Measurements from ENCODE around the gene SALL1.

The SALL1 gene

DNA sequence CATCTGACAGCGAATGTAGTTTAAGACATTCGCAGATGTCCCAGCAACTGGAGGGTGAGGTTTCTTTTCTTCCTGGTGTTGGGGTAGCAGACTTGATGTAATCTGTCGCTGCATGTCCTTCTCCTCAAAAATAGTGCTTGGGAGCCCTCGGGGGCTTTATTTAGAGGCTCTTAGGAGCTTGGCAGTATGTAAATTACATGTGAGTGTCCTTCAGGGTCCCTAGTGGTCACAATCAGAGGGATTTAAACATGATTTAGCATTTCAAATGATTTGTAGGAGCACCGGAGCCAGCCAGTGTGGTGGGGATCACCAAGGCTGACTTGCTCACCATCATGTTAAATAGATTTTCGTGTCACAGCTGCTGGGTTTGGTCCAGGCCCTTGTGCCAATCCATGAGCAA is 8.8 kb upstream of the SALL1 start:
- no peak for DNase-seq (ENCODE audit: low read depth, low spot score)
- no peak overlapping the region for H3K4me3 ChIP-seq (ENCODE audit: low read length)

DNA sequence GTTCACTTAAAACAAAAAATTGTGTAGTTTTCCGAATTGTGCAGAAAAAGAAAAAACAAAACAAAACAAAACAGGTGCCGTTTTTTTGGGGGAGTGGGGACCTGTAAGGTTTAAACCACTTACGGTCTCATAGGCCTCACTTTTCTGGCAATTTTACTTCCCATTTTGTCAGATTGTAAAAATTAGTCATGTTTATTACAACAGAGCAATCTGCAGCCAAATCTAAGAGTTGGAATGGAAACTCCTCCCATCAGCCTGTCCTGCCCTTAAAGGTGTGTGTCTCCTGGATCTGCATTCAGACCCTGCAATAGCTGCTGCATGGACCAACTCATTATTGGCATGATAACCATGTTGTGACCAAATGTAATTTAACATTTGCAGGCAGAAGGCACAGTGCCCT is 8.2 kb upstream of the SALL1 start:
- H3K4me3 ChIP-seq (ENCODE audit: low read length), result no peak overlapping the region
- DNase-seq (ENCODE audit: low read depth, low spot score), result no peak

DNA sequence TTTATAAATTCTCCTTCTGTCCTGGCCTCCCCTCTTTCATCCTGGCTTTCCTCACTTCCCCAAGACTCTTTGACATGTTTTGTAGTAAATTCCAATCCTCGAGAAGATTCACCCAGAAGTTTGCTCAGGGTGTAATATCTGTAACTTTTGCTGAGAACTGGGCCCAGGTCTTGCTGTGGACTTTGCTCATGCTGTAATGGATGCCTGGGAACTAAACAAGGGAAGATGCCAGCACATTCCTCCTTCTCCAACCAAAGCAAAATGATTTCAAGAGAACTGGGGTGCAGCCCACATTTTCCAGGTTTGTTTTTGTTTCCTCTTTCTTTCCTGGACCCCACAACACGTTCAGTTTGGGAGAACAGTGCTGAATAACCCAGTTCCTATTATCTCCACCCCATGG is 6.6 kb upstream of the SALL1 start:
- H3K4me3 ChIP-seq (ENCODE audit: low read length), result no peak overlapping the region
- no peak for DNase-seq (ENCODE audit: low read depth, low spot score)

DNA sequence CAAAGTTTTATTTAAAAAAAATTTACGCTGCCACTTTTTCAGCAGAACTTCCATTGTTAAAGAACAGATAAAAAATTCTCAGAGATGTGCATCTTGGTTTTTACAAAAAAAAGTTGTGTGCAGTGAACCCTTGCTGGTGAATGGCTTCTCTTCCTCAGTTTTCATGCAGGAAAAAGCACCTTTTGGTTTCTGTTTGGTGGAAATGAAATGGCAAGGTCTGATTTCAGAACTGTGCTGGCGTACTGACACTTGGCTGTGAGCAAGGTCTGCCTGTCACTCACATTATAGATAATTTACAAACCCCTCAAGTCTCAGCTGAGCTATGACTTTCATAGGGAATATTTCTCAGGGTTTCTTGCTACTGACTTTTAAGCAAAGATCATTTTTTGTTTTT is 5.7 kb upstream of the SALL1 start:
- no peak overlapping the region for H3K4me3 ChIP-seq (ENCODE audit: low read length)
- DNase-seq (ENCODE audit: low read depth, low spot score), result no peak

DNA sequence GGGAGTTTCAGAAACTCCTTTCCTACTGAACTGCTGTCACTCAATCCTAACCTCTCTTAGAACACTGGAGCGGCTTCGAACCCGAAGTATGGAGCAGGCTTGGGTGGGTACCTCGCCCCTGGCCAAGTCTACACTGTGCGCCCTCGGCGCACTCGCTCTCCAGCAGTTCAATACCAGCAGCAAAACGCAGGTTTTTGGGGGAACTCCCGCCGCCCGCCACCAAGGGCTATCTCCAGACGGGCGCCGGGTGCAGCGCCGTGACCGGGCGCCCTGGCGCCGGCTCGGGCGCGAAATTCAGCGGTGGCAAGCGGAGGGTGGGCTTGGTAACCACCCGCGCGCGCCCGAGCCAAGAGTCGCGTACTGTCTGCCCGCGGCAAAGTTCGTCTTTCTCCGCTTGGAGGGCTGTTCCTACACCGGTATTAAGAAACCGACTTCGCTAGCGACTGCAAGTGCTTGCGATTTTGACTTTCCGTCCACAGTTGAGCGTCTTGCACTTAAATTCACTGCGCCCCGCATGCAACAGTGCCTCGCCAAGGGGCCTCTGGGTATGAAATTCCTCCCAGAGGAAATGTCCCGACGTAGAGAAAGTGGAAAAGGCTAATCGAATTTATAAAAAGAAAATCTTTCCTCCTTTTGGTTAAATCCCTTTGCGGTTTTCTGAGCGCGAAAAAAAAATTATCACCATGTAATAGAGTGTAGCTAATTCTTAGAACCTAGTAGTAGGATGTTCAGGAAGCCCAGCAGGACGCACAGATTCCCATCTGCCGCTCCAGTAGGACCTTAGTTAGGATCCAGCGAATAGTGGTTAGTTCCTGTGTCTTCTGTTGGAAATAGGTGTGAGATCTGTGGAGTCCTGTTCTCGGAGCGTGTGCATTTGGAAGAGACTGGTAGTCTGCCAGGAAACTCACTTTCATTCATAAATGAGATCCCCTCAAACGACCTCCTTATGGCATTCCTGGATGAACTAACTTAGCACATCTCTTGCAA is 5.0 kb upstream of the SALL1 start:
- H3K4me3 ChIP-seq (ENCODE audit: low read length), result no peak overlapping the region
- no peak for DNase-seq (ENCODE audit: low read depth, low spot score)

DNA sequence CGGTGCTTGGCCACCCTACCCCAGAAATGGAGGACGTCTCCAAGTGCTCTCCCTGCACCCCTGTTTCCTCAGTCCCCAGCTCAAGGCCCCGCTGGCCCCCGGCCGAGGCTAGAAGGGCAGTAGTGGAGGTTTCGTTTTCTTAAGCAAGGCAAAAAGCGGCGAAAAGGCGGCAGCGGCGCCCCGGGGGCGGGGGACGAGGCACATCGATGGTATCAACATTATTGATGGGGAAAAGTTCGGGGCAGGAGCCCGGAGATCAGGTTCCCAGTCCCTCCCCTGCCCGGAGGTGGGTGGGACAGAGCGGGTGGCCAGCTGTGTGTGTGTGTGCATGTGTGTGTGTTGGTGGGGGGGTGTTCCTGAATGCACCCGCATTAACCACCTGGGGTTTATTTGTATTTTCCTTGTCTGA is 4.1 kb upstream of the SALL1 start:
- no peak overlapping the region for H3K4me3 ChIP-seq (ENCODE audit: low read length)

DNA sequence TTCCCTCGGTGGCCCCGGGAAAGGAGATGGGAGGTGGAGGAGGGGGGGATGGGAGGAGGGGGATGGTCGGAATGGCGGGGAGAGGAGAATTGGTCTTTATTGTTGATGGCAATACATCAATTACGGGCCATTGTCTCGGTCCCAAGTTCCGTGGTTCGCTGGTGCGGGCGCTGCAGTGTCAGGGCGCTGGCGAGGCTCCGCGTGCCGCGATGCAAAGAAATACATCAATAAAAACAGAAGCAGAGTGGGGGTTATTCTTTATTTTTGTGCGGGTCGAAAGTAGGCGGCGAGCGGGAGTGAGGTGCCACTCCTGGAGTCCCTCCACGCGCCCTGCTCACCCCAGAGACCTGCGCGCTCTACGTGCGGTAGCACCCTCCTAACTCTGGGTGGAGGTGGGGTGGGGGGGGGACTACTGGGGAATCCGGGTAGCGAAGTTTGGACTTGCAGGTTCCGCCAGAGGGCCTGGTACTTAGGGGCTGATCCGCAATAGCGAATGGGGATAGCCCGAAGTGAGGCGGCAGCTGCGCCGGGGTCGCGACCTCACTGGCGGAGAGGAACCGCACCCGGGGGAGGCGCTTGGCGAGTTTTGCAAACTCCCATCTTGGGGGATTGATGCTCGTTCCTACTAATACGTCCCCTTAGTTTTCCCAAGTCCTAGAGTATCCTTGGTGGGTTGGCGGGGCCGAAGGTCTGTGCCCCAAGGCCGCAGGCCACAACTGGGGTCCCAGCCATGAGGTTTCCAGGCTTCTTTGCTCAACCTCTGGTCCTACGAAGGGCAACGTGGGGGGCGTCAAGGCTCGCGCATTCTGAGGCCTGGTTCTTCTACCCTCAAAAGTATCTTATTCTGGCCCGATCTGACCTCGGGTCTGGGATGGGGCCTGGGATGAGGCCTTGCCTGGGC is 3.5 kb upstream of the SALL1 start:
- no peak overlapping the region for H3K4me3 ChIP-seq (ENCODE audit: low read length)
- DNase-seq (ENCODE audit: low read depth, low spot score), result no peak

More for the DNA sequence above, 4.1 kb upstream of the SALL1 start:
- no peak for DNase-seq (ENCODE audit: low read depth, low spot score)

DNA sequence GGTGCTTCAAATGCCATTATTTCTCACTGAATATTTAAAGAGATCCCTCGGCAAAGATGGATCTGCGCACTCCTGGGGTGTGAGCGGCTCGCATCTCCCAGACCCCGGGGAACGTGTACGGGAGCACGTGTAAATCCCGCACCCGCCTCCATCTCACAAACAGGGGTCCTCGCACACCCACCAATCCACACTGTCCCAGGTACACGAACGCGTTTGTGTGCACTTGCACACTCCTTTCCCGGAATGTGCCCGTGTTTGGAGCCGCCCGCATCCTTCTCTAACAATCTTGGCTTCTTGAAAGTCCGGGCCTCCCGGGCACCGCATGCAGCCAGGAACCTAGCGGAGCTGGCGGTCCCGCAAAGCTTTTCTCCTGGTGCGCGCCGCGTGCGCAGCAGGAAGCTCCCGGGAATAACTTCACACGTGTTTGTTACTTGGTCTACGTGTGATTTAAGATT is 2.5 kb upstream of the SALL1 start:
- no peak for DNase-seq (ENCODE audit: low read depth, low spot score)
- H3K4me3 ChIP-seq (ENCODE audit: low read length), result no peak overlapping the region

DNA sequence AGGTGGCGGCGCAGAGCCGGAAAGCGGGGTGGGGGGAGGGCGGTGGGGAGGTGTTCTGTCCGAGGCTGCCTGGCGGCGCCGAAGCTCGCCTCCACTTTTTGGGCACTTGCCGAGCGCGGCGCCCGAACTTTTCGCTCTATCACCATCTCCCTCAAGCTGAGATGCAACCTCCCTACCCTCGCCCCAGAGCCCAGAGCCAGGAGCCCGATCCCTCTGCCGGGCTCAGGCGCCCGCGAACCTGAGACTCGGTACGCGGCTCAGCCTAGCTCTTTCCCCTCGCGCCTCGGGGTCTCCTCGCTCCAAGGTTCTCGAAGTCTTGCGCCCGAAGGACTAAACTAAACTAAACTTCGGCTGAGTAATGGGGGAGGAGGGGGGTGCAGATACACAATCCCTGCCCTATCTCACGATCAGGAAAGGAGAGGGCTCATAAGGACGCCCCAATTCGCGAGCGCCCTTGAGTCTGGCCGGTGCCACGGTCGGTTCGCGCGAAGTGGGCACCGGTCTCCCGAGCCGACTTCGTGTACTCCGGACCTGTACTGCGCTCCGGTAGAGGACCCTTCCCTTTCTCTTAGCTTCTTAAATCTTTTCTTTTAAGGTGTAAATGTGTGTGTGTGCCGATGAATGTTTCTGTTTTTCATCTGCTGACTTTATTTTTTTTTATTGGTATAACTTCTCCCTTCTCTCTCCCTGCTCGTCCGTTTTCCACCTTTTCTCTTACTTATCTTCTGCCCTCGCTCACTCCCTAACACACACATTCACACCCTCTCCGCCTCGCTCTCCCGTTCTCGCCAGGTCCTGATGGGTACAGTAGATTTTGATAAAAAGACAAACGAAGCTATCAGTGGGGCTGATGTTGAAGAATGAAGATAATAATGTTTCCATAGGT is 1.9 kb upstream of the SALL1 start:
- H3K4me3 ChIP-seq (ENCODE audit: low read length), result no peak overlapping the region

DNA sequence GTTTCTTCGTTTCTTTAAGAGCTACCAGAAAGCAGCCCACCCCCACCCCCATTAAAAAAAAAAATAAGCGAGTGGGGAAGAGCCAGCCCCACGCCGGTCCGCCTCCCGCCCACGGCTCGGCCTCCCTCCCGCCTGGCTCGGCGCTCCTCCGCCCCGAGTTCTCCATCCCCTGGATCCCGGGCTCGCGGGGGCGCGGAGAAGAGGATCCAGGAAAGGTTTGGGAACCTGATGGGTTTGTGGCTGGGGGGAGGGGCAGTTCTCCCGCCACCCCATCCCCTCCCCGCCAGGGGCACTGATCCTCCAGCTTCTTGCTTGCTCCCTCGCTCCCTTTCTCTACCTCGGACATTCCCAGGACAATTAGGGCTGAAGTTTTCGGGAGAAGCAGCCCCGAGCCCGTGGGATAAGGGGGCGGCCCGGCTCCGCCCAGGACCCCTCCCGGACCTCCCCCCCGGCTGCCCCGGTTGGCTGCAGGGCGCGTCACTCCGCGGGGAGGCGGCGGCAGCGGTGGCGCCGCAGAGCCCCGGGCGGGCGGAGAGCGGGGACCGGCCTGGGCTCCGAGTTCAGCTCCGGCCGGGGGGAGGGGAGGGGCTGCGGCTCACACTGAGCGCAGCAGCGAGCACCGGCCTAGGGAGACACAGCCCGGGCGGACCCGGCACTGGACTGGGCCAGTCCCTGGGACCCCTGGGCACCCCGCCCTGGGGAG is 1.0 kb upstream of the SALL1 start:
- no peak for DNase-seq (ENCODE audit: low read depth, low spot score)
- H3K4me3 ChIP-seq (ENCODE audit: low read length), result no peak overlapping the region

More for the DNA sequence above, 1.9 kb upstream of the SALL1 start:
- no peak for DNase-seq (ENCODE audit: low read depth, low spot score)

DNA sequence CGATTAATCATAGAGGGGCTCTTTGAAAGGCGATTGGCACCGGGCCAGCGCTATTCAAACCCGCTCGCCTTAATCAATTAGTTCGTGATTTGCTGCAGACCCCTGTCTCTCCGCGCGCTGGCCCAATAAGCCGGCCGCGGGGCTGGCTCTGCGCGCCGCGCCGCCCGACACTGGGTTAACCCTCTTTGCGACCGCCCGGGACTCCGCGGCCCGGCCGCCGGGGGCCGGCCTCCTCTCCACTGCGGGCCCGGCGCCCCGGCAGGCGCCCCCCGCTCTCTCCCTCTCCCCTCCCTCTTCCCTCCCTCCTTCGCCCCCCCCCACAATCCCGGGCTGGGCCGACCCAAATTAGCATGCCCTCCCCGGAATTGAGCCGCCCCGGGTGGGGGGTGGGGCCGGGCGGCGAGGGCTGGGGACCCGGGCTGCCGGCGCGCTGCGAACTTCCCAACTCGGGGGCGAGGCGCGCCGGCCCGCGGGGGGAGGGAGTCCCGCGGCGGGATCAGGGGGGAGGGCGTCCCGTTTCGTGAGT is 428 bp upstream of the SALL1 start:
- DNase-seq (ENCODE audit: low read depth, low spot score), result no peak
- H3K4me3 ChIP-seq (ENCODE audit: low read length), result no peak overlapping the region

DNA sequence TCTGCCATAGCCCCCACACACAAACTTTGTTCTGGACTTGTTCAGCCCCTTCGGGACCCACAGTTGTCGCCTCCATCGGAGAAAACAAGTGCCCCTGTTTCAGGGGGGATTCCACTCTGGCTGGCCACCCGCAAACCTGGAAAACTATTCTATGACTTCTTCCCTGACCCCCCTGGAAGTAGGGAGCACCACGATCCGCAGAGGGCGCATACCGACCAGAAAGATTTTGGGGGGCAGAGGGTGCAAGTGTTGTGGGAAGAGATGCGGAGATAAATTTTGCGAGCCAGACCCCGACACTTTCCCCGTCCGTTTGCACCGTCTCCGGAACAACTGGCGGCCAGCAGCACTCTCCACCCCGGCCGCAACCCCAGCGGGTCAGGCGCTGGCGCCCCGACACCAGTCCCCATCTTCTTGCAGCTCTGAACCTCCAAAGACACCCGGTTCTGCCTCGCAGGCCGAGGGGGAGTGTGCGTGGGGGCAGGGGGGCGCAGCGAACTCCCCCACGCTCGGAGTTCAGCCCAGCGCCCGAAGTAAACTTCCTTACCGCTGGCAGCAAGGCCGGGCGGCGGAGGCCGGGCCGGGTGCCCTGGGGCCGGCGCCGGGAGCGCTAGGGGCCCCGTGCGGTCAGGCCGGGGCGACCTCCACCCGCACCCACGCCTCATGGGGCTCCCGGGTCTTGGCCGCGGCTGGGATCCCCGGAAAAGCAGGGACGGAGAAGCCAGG is 744 bp downstream of the SALL1 start:
- DNase-seq (ENCODE audit: low read depth, low spot score), result no peak

DNA sequence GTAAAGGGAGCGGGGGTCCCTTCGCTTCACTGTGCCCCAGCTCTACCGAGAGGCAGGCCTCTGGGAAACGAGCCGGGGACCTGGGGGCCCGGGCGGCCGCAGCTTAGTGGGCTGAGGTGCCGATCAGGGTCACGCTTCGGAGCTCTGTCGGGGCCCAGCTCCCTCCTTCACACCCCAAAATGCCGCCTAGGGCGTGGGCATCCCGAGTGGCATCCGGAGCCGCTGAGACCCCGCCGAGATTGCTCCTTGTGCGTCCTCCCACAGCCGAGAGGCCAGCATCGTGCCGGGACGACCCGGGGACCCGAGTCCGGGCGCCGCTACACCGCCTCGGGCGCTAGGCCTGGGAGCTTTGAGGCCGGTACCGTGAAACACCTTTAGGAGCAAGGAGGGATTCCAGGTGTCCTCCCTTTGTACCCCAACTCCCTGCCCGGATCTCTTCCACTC is 1.3 kb downstream of the SALL1 start:
- no peak overlapping the region for H3K4me3 ChIP-seq (ENCODE audit: low read length)
- no peak for DNase-seq (ENCODE audit: low read depth, low spot score)

More for the DNA sequence above, 744 bp downstream of the SALL1 start:
- no peak overlapping the region for H3K4me3 ChIP-seq (ENCODE audit: low read length)

DNA sequence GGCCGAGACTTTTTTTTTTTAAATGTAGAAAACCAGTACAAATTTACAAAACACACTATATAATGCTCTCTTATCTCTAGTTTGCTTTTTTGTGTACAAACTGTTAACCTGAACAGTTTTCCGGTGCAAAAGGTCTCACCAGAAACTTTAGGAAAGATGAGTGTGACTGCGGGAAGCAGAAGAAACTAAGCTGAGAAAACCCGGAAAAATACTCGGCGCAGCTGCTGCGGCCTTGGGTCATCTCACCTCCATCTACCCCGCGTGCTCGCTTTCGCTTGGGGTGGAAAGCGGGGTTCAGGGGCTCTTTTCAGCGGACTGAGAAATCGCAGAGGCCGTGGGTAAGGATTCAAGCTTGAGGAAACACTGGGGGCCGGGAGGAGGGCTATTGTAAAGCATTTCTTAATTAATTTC is 1.8 kb downstream of the SALL1 start:
- no peak for DNase-seq (ENCODE audit: low read depth, low spot score)
- H3K4me3 ChIP-seq (ENCODE audit: low read length), result no peak overlapping the region

DNA sequence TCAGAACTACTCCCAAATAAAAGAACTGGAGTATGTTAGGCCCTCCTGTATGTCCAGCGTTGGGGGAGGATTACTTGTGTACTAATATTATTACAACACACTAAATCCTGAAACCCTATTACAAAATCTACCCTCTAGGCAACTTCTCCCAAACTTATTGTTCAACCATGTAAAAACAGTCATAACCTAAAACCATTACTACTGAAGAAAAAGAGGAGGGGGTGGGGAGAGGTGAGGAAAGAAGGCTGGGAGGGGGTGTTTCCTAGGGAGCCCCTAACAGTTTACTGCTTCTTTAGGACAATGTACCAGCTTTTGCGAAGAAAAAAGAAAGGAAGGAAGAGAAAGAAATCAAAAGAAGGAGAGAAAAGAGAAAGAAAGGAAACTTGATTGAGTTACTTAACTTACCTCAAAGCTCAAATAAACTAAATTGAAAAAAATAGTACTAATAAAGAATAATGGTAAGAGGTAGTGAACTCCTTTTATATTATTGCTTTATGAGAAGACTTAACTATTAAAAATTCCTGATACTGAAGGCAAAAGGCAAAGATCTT is 2.3 kb downstream of the SALL1 start:
- DNase-seq (ENCODE audit: low read depth, low spot score), result no peak
- H3K4me3 ChIP-seq (ENCODE audit: low read length), result no peak overlapping the region

DNA sequence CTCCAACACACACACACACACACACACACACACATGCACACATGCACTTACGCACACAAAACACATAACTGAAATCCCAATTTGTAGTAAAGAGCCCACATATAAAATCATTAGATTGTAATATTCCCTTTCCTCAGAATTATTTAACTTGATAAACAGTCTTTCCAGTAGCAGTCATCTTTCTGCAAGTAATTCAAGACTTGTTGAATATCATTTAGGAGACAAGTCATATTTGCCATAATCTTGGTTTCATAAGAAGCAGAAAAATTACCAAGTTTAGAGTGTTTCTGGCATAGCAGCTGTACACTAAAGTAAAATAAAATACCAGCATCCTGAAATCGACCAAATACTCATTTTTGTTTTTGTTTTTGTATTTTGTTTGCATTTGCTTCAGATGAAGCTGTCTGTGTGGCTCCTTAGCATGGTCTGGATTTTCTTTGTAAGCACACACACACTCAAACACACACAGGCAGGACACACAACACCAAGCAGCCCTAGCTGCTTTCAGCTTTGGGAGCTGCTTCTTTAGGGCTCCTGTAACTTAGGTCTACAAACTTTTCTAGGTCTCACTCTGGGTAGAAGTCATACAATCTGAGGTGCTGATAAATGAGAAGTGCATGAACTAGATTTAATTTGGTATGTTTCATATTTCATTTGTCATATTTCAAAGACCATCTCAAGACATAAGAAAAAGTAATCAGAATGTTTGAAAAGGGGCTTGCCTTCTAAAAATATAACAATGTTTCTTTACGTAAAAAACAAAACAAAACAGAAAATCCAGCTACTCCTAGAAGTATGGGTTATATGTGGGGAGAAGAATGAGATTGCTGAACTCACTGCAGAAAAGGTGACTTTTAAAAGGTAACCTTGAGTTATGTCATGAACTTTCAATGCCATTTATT is 3.0 kb downstream of the SALL1 start:
- no peak for DNase-seq (ENCODE audit: low read depth, low spot score)

More for the DNA sequence above, 3.0 kb downstream of the SALL1 start:
- no peak overlapping the region for H3K4me3 ChIP-seq (ENCODE audit: low read length)
